K562 (cell line): ENCODE results near the gene UPF2. TPM values are rescaled to one million over a fixed set of nuclear protein-coding genes. Genes with fewer than 3 reads are reported as not detected.

Source experiments
- CHD4 ChIP-seq: fragments of 200-600 bp; sonication (generic); IDR thresholded peaks from 3 replicates; pipeline ENCODE4 v1.6.1; 2012; ENCODE audit warnings: low read depth, mild to moderate bottlenecking, mixed read lengths, low read length, inconsistent platforms; ENCODE audit not compliant: insufficient read depth, insufficient replicate concordance, poor library complexity, severe bottlenecking
- ERF ChIP-seq: fragments of 450-650 bp; formaldehyde crosslinking; IDR thresholded peaks from 2 replicates; pipeline ENCODE4 v1.4.0; 2020; ENCODE audit warnings: mild to moderate bottlenecking, mixed read lengths
- FIP1L1 ChIP-seq: fragments of 200-400 bp; formaldehyde crosslinking; IDR thresholded peaks from 2 replicates; pipeline ENCODE4 v1.6.1; 2018; ENCODE audit warnings: mild to moderate bottlenecking, low read depth, low read length; ENCODE audit not compliant: poor library complexity, severe bottlenecking
- GATAD2A ChIP-seq: fragments of 450-650 bp; IDR thresholded peaks from 2 replicates; pipeline ENCODE4 v1.6.1; 2017
- HNRNPK ChIP-seq: fragments of 200-400 bp; formaldehyde crosslinking; IDR thresholded peaks from one replicate; pipeline ENCODE4 v1.6.1; 2018; ENCODE audit warnings: mild to moderate bottlenecking, low read depth, low read length; ENCODE audit not compliant: poor library complexity, severe bottlenecking
- HSF4 ChIP-seq: fragments of 250-450 bp; sonication (Bioruptor Pico); IDR thresholded peaks from 2 replicates; pipeline ENCODE4 v2.1.2; 2022; ENCODE audit warnings: mild to moderate bottlenecking, moderate library complexity, borderline replicate concordance
- KDM1A ChIP-seq, 2 experiments: fragments of 450-650 bp; IDR thresholded peaks; 2 replicates each; pipeline ENCODE4 v1.6.1; 2016; ENCODE audit warnings: mild to moderate bottlenecking in 2 of 2
- KLF10 ChIP-seq: fragments of 250-450 bp; sonication (Bioruptor Pico); IDR thresholded peaks from 2 replicates; pipeline ENCODE4 v1.6.1; 2021; ENCODE audit warnings: matching md5 sums
- MIER1 ChIP-seq: fragments of 450-650 bp; IDR thresholded peaks from 2 replicates; pipeline ENCODE4 v1.6.1; 2016; ENCODE audit warnings: antibody characterized with exemption, mild to moderate bottlenecking, low read depth
- NR1H2 ChIP-seq: sonication (generic); formaldehyde crosslinking; IDR thresholded peaks from 2 replicates; pipeline ENCODE4 v1.4.0; 2020; ENCODE audit warnings: mild to moderate bottlenecking, missing genetic modification reagents
- NR2C1 ChIP-seq, 2 experiments: fragments of 450-650 bp; IDR thresholded peaks; 2 replicates each; pipeline ENCODE4 v1.6.1; 2017; ENCODE audit warnings: mild to moderate bottlenecking in 2 of 2, antibody characterized with exemption in 1 of 2, inconsistent platforms in 1 of 2, missing compliant biosample characterization in 1 of 2, missing genetic modification characterization in 1 of 2
- NR2F6 ChIP-seq: fragments of 450-650 bp; formaldehyde crosslinking; IDR thresholded peaks from 2 replicates; pipeline ENCODE4 v1.4.0; 2020; ENCODE audit warnings: mild to moderate bottlenecking
- PHF8 ChIP-seq: fragments of 200-600 bp; sonication (generic); IDR thresholded peaks from 2 replicates; pipeline ENCODE4 v1.6.1; 2012; ENCODE audit warnings: mixed run types, mild to moderate bottlenecking, inconsistent platforms, low read length, moderate library complexity, borderline replicate concordance
- PRPF4 ChIP-seq: fragments of 200-400 bp; formaldehyde crosslinking; IDR thresholded peaks from one replicate; pipeline ENCODE4 v1.6.1; 2017; ENCODE audit warnings: low read length, low read depth, mild to moderate bottlenecking; ENCODE audit not compliant: insufficient read depth, poor library complexity, severe bottlenecking
- PTBP1 ChIP-seq: fragments of 200-400 bp; formaldehyde crosslinking; IDR thresholded peaks from 2 replicates; pipeline ENCODE4 v1.6.1; 2017; ENCODE audit warnings: low read depth, low read length
- RCOR1 ChIP-seq, 2 experiments: IDR thresholded peaks; 2 replicates each; pipeline ENCODE4 v1.6.1; 2012; ENCODE audit warnings: low read depth in 2 of 2, low read length in 2 of 2, borderline replicate concordance in 1 of 2, improper control_type of control experiment in 1 of 2
- SIN3B ChIP-seq: fragments of 450-650 bp; IDR thresholded peaks from 2 replicates; pipeline ENCODE4 v1.6.1; 2017; ENCODE audit warnings: low read depth, mild to moderate bottlenecking, moderate library complexity
- SLC30A9 ChIP-seq: fragments of 250-450 bp; sonication (Bioruptor Pico); IDR thresholded peaks from 2 replicates; pipeline ENCODE4 v1.8.0; 2022; ENCODE audit warnings: mild to moderate bottlenecking, moderate library complexity
- SP1 ChIP-seq: sonication (generic); formaldehyde crosslinking; IDR thresholded peaks from 2 replicates; pipeline ENCODE4 v1.8.1; 2022; ENCODE audit warnings: mild to moderate bottlenecking, missing genetic modification reagents
- YBX1 ChIP-seq: fragments of 450-650 bp; IDR thresholded peaks from 2 replicates; pipeline ENCODE4 v1.7.1; 2016; ENCODE audit warnings: mild to moderate bottlenecking
- ZKSCAN8 ChIP-seq: fragments of 200-800 bp; sonication (Bioruptor generic); IDR thresholded peaks from 2 replicates; pipeline ENCODE4 v1.6.1; 2016; ENCODE audit warnings: missing genetic modification characterization, missing compliant biosample characterization
- ZNF232 ChIP-seq: sonication (generic); formaldehyde crosslinking; IDR thresholded peaks from 2 replicates; pipeline ENCODE4 v1.8.0; 2022; ENCODE audit warnings: mild to moderate bottlenecking, missing genetic modification reagents
- ZNF561 ChIP-seq: fragments of 450-650 bp; formaldehyde crosslinking; conservative IDR thresholded peaks from 2 replicates; pipeline ENCODE4 v1.4.0; 2020; ENCODE audit warnings: mild to moderate bottlenecking, moderate library complexity
- ZNF707 ChIP-seq: fragments of 250-450 bp; sonication (Bioruptor Pico); conservative IDR thresholded peaks from 2 replicates; pipeline ENCODE4 v1.8.0; 2022; ENCODE audit warnings: inconsistent platforms, mild to moderate bottlenecking, moderate library complexity
- polyA plus RNA-seq, 8 experiments: library from polyadenylated mRNA; depleted of rRNA in 4 of 8; stranded (reverse) in 5 of 8; unstranded in 3 of 8; fragments of >200 nt; fragmentation: Nextera tagmentation in 2 of 8; fragmentation: Illumina TruSeq in 1 of 8; extraction: Ambion mirVana in 2 of 8; extraction: Trizol in 1 of 8; gene quantifications; 2 replicates each; pipeline versions ENCODE4 v1.2.1 to v1.2.3, GENCODE V29; 2011 to 2014; ENCODE audit warnings: inconsistent platforms in 1 of 8, missing spikeins in 1 of 8
- total RNA-seq, 7 experiments: library from RNA; depleted of rRNA in 6 of 7; stranded (reverse); fragments of >200 nt in 6 of 7; fragmentation: Illumina TruSeq in 2 of 7; extraction: Trizol in 2 of 7; gene quantifications; 2 replicates each; pipeline versions ENCODE4 v1.2.1 to v1.2.3, GENCODE V29; 2011 to 2021; ENCODE audit warnings: low replicate concordance in 1 of 7
- TF ChIP-seq, protein P1 (sequence below): fragments of 250-450 bp; sonication (Bioruptor Pico); IDR thresholded peaks from 2 replicates; pipeline ENCODE4 v1.5.0; 2020; ENCODE audit warnings: mild to moderate bottlenecking, borderline replicate concordance
- TF ChIP-seq, protein P2 (sequence below), 2 experiments: IDR thresholded peaks; 2 replicates each; pipeline ENCODE4 v1.6.1; 2011; ENCODE audit warnings: borderline replicate concordance in 1 of 2, control low read depth in 1 of 2, low read depth in 1 of 2, low read length in 1 of 2, mild to moderate bottlenecking in 1 of 2, mixed read lengths in 1 of 2, moderate library complexity in 1 of 2; ENCODE audit not compliant: insufficient read depth in 1 of 2, insufficient read length in 1 of 2, poor library complexity in 1 of 2, severe bottlenecking in 1 of 2; ENCODE audit errors: extremely low read depth in 1 of 2

Gene UPF2
- total and polyA plus RNA-seq, 9 of the 15 experiments (the other 6 are each of a cell fraction or from before 2014, with no cell fraction given): 13.9 to 37.7 (median 23.7) TPM

DNA sequence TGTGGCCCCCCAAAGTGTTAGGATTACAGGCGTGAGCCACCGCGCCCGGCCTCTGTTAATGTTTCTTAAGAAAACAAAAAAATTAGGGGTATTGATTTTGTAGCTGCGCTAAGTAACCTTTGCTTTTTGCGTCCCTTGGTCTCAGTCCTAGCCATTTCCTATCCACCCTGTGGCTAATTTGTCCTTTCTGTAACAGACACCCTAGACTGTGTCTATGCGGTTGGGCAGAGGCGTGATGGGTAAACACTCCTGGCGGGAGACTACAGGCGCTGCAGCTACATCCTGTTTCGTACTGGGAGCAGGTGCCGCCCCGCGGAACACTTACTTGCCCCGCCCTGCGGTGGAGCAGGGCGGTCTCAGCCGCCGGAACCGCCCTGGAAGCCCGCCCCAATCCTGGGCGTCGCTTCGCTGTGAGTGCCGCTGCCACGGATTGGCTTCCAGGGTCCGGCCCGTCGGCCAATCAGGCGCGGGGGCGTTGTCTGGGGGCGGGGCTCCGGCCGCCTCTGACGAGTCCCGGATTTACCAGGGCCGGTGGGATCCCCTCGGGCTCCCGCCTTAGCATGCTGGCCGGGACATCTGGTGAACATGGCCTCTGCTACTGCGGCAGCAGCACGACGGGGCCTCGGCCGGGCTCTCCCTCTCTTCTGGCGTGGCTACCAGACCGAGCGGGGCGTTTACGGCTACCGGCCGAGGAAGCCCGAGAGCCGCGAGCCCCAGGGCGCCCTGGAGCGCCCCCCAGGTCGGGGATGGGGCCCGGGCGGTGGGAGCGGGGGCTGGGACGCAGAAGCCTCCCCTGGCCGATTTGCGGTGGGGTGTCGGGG is 26.1 kb upstream of the UPF2 start, which contains the start of gene DHTKD1 (continued):
- TF ChIP-seq MIER1 (no peak), ZNF561 (CRISPR knock-in tag) (no peak), SLC30A9 (CRISPR knock-in tag) (no peak), ZNF707 (CRISPR knock-in tag) (no peak), NR2F6 (no peak), RCOR1 (IDR thresholded peaks at IDR 0.05; ENCODE audit: borderline replicate concordance in 1 of 2, low read depth in 2 of 2, low read length in 2 of 2) (peak in 1 of 2 experiments; percentile 80; a peak in 3 of 4 replicates), KDM1A (IDR thresholded peaks at IDR 0.05) (no peak), HNRNPK (no peak), ZNF232 (CRISPR knock-in tag) (no peak), SIN3B (no peak), ZKSCAN8 (CRISPR knock-in tag) (no peak), SP1 (CRISPR knock-in tag) (peak; percentile 87), GATAD2A (0 out of 2 replicates have a peak, but pooled peaks have one; percentile 48), PHF8 (peak; percentile 75; the same call in 1 of the 2 replicates), KLF10 (CRISPR knock-in tag) (no peak), NR1H2 (CRISPR knock-in tag) (no peak), PTBP1 (no peak), ERF (no peak), YBX1 (no peak), CHD4 (no peak), PRPF4 (no peak), FIP1L1 (no peak), HSF4 (CRISPR knock-in tag) (no peak), NR2C1 (IDR thresholded peaks at IDR 0.05) (no peak), NR2C1 (tag; IDR thresholded peaks at IDR 0.05) (no peak)
- TF ChIP-seq, protein P1, sequence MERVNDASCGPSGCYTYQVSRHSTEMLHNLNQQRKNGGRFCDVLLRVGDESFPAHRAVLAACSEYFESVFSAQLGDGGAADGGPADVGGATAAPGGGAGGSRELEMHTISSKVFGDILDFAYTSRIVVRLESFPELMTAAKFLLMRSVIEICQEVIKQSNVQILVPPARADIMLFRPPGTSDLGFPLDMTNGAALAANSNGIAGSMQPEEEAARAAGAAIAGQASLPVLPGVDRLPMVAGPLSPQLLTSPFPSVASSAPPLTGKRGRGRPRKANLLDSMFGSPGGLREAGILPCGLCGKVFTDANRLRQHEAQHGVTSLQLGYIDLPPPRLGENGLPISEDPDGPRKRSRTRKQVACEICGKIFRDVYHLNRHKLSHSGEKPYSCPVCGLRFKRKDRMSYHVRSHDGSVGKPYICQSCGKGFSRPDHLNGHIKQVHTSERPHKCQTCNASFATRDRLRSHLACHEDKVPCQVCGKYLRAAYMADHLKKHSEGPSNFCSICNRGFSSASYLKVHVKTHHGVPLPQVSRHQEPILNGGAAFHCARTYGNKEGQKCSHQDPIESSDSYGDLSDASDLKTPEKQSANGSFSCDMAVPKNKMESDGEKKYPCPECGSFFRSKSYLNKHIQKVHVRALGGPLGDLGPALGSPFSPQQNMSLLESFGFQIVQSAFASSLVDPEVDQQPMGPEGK (CRISPR knock-in tag): no peak
- TF ChIP-seq, protein P2, sequence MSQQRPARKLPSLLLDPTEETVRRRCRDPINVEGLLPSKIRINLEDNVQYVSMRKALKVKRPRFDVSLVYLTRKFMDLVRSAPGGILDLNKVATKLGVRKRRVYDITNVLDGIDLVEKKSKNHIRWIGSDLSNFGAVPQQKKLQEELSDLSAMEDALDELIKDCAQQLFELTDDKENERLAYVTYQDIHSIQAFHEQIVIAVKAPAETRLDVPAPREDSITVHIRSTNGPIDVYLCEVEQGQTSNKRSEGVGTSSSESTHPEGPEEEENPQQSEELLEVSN (IDR thresholded peaks at IDR 0.05; ENCODE audit: borderline replicate concordance in 1 of 2, extremely low read depth in 1 of 2, insufficient read depth in 1 of 2, insufficient read length in 1 of 2, low read depth in 1 of 2, low read length in 1 of 2, poor library complexity in 1 of 2, severe bottlenecking in 1 of 2): peak; percentile 84 to 91
